ENCODE measurements around the gene UBE2QL1.
"Not testable (repeated sequence)": the region's sequence is repeated elsewhere in the genome, so short reads cannot be mapped to it uniquely, and the experiment has no call there.

UBE2QL1 gene

GRCh38 chr5:6505783-6506557 lies 57.3 kb downstream of the UBE2QL1 start:
- no peak overlapping the region for H3K4me3 ChIP-seq (ENCODE audit: low read depth, low read length)
- TF ChIP-seq CTCF (IDR thresholded peaks at IDR 0.05; ENCODE audit: insufficient read depth, low read depth, low read length, missing control alignments): no peak
- DNase-seq (ENCODE audit: low read depth): no peak

GRCh38 chr5:6506611-6507010 lies 58.0 kb downstream of the UBE2QL1 start:
- DNase-seq (ENCODE audit: low read depth): no peak
- no peak for TF ChIP-seq CTCF (IDR thresholded peaks at IDR 0.05; ENCODE audit: insufficient read depth, low read depth, low read length, missing control alignments)
- H3K4me3 ChIP-seq (ENCODE audit: low read depth, low read length): no peak overlapping the region

- no peak overlapping the region for H3K4me3 ChIP-seq (ENCODE audit: low read depth, low read length)
- no peak for TF ChIP-seq CTCF (IDR thresholded peaks at IDR 0.05; ENCODE audit: insufficient read depth, low read depth, low read length, missing control alignments)
- DNase-seq (ENCODE audit: low read depth): no peak
These were observed 60.3 kb downstream of the UBE2QL1 start for GRCh38 chr5:6508931-6509330.

- TF ChIP-seq CTCF (IDR thresholded peaks at IDR 0.05; ENCODE audit: insufficient read depth, low read depth, low read length, missing control alignments): no peak
- DNase-seq (ENCODE audit: low read depth): no peak
- H3K4me3 ChIP-seq (ENCODE audit: low read depth, low read length): no peak overlapping the region
These were observed 61.5 kb downstream of the UBE2QL1 start for GRCh38 chr5:6510132-6510531.

- TF ChIP-seq CTCF (IDR thresholded peaks at IDR 0.05; ENCODE audit: insufficient read depth, low read depth, low read length, missing control alignments): no peak
- no peak for DNase-seq (ENCODE audit: low read depth)
- H3K4me3 ChIP-seq (ENCODE audit: low read depth, low read length): no peak overlapping the region
These were observed 62.3 kb downstream of the UBE2QL1 start for GRCh38 chr5:6510973-6511372.

- H3K4me3 ChIP-seq (ENCODE audit: low read depth, low read length); DNase-seq (ENCODE audit: low read depth): not testable (repeated sequence)
These were observed 67.2 kb downstream of the UBE2QL1 start for GRCh38 chr5:6515812-6516211.

GRCh38 chr5:6516823-6517222 lies 68.2 kb downstream of the UBE2QL1 start:
- no peak for DNase-seq (ENCODE audit: low read depth)
- TF ChIP-seq CTCF (IDR thresholded peaks at IDR 0.05; ENCODE audit: insufficient read depth, low read depth, low read length, missing control alignments): no peak
- no peak overlapping the region for H3K4me3 ChIP-seq (ENCODE audit: low read depth, low read length)

Data from GM12865 (cell line).